HEK293 (cell line): ENCODE measurements around the gene FTL.

Experiments
- CTCF ChIA-PET: fragments of 350-600 bp; formaldehyde crosslinking; extraction: SDS; loops from one replicate; lab custom pipeline; 2021; ENCODE audit warnings: antibody characterized with exemption; lab: Yijun Ruan, JAX
- POLR2A ChIA-PET: fragments of 300-600 bp; formaldehyde crosslinking; extraction: SDS; loops from one replicate; lab custom pipeline; 2020; ENCODE audit warnings: antibody characterized with exemption, inconsistent platforms; lab: Yijun Ruan, JAX
- H3K27ac ChIP-seq: fragments of 200-500 bp; sonication (Bioruptor generic); 2 replicates; pipeline ENCODE4 v1.5.1; 2014; ENCODE audit warnings: low read depth, low read length, control low read depth, inconsistent platforms; ENCODE audit errors: extremely low read depth
- H3K36me3 ChIP-seq, 2 experiments: fragments of 200-500 bp in 1 of 2; sonication (Bioruptor generic) in 1 of 2; 1 replicate in 1 of 2; 2 replicates in 1 of 2; pipeline ENCODE4 v1.5.1; 2014 to 2017; ENCODE audit warnings: inconsistent platforms in 2 of 2, low read length in 2 of 2; ENCODE audit not compliant: control insufficient read depth in 2 of 2, insufficient read depth in 1 of 2
- H3K4me1 ChIP-seq: fragments of 200-500 bp; sonication (Bioruptor generic); 2 replicates; pipeline ENCODE4 v1.5.1; 2014; ENCODE audit warnings: mild to moderate bottlenecking, low read length, inconsistent platforms; ENCODE audit not compliant: control insufficient read depth, insufficient read depth
- H3K4me3 ChIP-seq: 2 replicates; pipeline ENCODE4 v1.5.1; 2011; ENCODE audit warnings: low read depth, mild to moderate bottlenecking, control low read depth, low read length, moderate library complexity
- H3K9me3 ChIP-seq: fragments of 200-500 bp; sonication (Bioruptor generic); 2 replicates; pipeline ENCODE4 v1.5.1; 2014; ENCODE audit warnings: low read depth, low read length, inconsistent platforms; ENCODE audit not compliant: control insufficient read depth, insufficient read depth
- EGR2 ChIP-seq: fragments of 450-650 bp; formaldehyde crosslinking; IDR thresholded peaks from 2 replicates; pipeline ENCODE4 v1.5.1; 2016; ENCODE audit warnings: low read depth, missing biosample characterization, missing genetic modification characterization
- HOXD13 ChIP-seq: sonication (generic); formaldehyde crosslinking; IDR thresholded peaks from 2 replicates; pipeline ENCODE4 v1.8.0; 2022; ENCODE audit warnings: missing genetic modification reagents, borderline replicate concordance
- MEIS1 ChIP-seq: sonication (generic); formaldehyde crosslinking; IDR thresholded peaks from 2 replicates; pipeline ENCODE4 v1.8.1; 2022; ENCODE audit warnings: missing genetic modification reagents, mild to moderate bottlenecking, borderline replicate concordance
- OSR2 ChIP-seq: fragments of 450-650 bp; formaldehyde crosslinking; IDR thresholded peaks from 2 replicates; pipeline ENCODE4 v1.5.1; 2016; ENCODE audit warnings: missing biosample characterization, missing genetic modification characterization
- YY1 ChIP-seq: fragments of 450-650 bp; formaldehyde crosslinking; IDR thresholded peaks from 2 replicates; pipeline ENCODE4 v1.5.1; 2018; ENCODE audit warnings: missing biosample characterization, missing genetic modification characterization
- ZBTB20 ChIP-seq: fragments of 450-650 bp; formaldehyde crosslinking; IDR thresholded peaks from 2 replicates; pipeline ENCODE4 v1.5.1; 2016; ENCODE audit warnings: missing biosample characterization, missing genetic modification characterization
- ZBTB48 ChIP-seq: fragments of 450-650 bp; formaldehyde crosslinking; IDR thresholded peaks from 2 replicates; pipeline ENCODE4 v1.5.1; 2016; ENCODE audit warnings: missing biosample characterization, missing genetic modification characterization
- ZNF473 ChIP-seq: fragments of 450-650 bp; formaldehyde crosslinking; IDR thresholded peaks from 2 replicates; pipeline ENCODE4 v1.5.1; 2017; ENCODE audit warnings: missing biosample characterization, missing genetic modification characterization
- ZNF529 ChIP-seq: fragments of 450-650 bp; formaldehyde crosslinking; IDR thresholded peaks from 2 replicates; pipeline ENCODE4 v1.5.1; 2017; ENCODE audit warnings: missing genetic modification characterization, missing biosample characterization; ENCODE audit not compliant: insufficient replicate concordance
- ZNF560 ChIP-seq: fragments of 450-650 bp; formaldehyde crosslinking; IDR thresholded peaks from 2 replicates; pipeline ENCODE4 v1.5.1; 2017; ENCODE audit warnings: missing biosample characterization, missing genetic modification characterization, borderline replicate concordance
- ZNF596 ChIP-seq: fragments of 450-650 bp; IDR thresholded peaks from 2 replicates; pipeline ENCODE4 v1.5.0; 2018; ENCODE audit warnings: missing biosample characterization, mild to moderate bottlenecking, missing genetic modification characterization, moderate library complexity
- ZNF610 ChIP-seq: fragments of 450-650 bp; formaldehyde crosslinking; IDR thresholded peaks from 2 replicates; pipeline ENCODE4 v1.5.1; 2016; ENCODE audit warnings: missing biosample characterization, missing genetic modification characterization, borderline replicate concordance
- ZNF623 ChIP-seq: fragments of 450-650 bp; formaldehyde crosslinking; IDR thresholded peaks from 2 replicates; pipeline ENCODE4 v1.5.1; 2016; ENCODE audit warnings: missing biosample characterization, missing genetic modification characterization
- TF ChIP-seq, protein P1 (sequence below): fragments of 450-650 bp; formaldehyde crosslinking; IDR thresholded peaks from 2 replicates; pipeline ENCODE4 v1.5.1; 2016; ENCODE audit warnings: missing biosample characterization, missing genetic modification characterization
- TF ChIP-seq, protein P2 (sequence below): fragments of 450-650 bp; formaldehyde crosslinking; IDR thresholded peaks from 2 replicates; pipeline ENCODE4 v1.5.1; 2016; ENCODE audit warnings: missing biosample characterization, missing genetic modification characterization
- TF ChIP-seq, protein P3 (sequence below): sonication (generic); formaldehyde crosslinking; IDR thresholded peaks from 2 replicates; pipeline ENCODE4 v1.8.1; 2022; ENCODE audit warnings: mild to moderate bottlenecking, moderate library complexity, missing genetic modification reagents
- TF ChIP-seq, protein P4 (sequence below): fragments of 450-650 bp; formaldehyde crosslinking; IDR thresholded peaks from 2 replicates; pipeline ENCODE4 v1.5.1; 2016; ENCODE audit warnings: missing biosample characterization, missing genetic modification characterization
- TF ChIP-seq, protein P5 (sequence below): fragments of 450-650 bp; formaldehyde crosslinking; IDR thresholded peaks from 2 replicates; pipeline ENCODE4 v1.5.1; 2017; ENCODE audit warnings: missing biosample characterization, missing genetic modification characterization

FTL gene

DNA sequence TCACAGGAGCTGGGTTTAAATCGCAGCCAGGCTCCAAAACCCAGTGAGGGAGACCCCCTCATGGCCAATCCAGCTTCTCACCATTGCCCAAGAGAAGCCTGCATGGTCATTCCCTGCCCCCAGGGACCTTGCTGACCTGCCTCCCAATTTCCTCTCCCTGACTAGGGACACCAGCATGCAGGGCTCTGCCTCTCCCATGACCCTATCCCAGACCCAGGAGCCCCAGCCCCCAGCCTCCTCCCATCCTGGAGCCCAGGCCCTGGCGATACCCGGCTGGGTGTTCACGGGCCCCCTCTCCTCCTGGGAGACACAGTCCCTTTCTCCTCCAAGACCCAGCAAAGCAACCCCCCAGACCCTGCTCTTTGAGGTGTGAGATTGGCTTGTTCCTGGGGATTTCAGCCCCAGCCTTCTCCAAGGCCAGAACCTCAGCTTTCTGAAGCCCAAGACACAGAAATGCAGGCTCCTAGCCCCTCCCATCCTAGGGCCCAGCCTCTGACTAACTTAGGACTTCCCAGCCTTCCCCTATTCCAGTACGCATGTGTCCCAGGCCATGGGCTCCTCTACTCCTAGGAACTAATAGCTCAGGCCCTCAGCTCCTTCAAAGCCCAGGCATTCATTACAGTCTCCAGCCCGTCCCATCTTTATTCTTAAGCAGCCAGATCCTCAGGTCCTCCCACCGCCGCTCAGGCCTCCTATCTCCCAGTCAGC lies 26.9 kb downstream of the FTL start:
- H3K27ac ChIP-seq = peak overlapping the region; percentile 81; the same call in 1 of the 2 replicates
- H3K9me3 ChIP-seq = no peaks in the 10 kb centered on the region
- ChIA-PET POLR2A (interaction anchor here (2.2 to 2.8 kb wide), 4 partner anchors 12 to 119 kb away, joined by 7 to 33 read pairs (median 23); partner anchors contain the start of gene PPP1R15A), CTCF (interaction anchor here (0.6 to 2.9 kb wide), 13 partner anchors 8 to 233 kb away, joined by 3 to 79 read pairs (median 7); partner anchors contain the start of gene CGB7)
- H3K36me3 ChIP-seq = peaks cover 18 to 38% of the 10 kb centered on the region in 2 experiments; a peak in 2 of 3 replicates
- peaks cover 12% of the 10 kb centered on the region; the same call in 1 of the 2 replicates for H3K4me1 ChIP-seq
- TF ChIP-seq HOXD13 (CRISPR knock-in tag) = no peak
- TF ChIP-seq, protein P1, sequence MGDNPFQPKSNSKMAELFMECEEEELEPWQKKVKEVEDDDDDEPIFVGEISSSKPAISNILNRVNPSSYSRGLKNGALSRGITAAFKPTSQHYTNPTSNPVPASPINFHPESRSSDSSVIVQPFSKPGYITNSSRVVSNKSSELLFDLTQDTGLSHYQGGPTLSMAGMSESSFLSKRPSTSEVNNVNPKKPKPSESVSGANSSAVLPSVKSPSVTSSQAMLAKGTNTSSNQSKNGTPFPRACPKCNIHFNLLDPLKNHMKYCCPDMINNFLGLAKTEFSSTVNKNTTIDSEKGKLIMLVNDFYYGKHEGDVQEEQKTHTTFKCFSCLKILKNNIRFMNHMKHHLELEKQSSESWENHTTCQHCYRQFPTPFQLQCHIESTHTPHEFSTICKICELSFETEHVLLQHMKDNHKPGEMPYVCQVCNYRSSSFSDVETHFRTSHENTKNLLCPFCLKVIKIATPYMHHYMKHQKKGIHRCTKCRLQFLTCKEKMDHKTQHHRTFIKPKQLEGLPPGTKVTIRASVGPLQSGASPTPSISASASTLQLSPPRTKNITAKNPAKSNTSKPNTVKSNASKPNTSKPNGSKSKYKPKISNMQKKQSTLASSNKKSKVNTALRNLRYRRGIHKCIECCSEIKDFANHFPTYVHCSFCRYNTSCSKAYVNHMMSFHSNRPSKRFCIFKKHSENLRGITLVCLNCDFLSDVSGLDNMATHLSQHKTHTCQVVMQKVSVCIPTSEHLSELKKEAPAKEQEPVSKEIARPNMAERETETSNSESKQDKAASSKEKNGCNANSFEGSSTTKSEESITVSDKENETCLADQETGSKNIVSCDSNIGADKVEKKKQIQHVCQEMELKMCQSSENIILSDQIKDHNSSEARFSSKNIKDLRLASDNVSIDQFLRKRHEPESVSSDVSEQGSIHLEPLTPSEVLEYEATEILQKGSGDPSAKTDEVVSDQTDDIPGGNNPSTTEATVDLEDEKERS (tag by site-specific recombination) = no peak
- TF ChIP-seq ZNF473 (tag by site-specific recombination) = no peak
- TF ChIP-seq MEIS1 (CRISPR knock-in tag) = no peak
- TF ChIP-seq OSR2 = no peak
- TF ChIP-seq, protein P2, sequence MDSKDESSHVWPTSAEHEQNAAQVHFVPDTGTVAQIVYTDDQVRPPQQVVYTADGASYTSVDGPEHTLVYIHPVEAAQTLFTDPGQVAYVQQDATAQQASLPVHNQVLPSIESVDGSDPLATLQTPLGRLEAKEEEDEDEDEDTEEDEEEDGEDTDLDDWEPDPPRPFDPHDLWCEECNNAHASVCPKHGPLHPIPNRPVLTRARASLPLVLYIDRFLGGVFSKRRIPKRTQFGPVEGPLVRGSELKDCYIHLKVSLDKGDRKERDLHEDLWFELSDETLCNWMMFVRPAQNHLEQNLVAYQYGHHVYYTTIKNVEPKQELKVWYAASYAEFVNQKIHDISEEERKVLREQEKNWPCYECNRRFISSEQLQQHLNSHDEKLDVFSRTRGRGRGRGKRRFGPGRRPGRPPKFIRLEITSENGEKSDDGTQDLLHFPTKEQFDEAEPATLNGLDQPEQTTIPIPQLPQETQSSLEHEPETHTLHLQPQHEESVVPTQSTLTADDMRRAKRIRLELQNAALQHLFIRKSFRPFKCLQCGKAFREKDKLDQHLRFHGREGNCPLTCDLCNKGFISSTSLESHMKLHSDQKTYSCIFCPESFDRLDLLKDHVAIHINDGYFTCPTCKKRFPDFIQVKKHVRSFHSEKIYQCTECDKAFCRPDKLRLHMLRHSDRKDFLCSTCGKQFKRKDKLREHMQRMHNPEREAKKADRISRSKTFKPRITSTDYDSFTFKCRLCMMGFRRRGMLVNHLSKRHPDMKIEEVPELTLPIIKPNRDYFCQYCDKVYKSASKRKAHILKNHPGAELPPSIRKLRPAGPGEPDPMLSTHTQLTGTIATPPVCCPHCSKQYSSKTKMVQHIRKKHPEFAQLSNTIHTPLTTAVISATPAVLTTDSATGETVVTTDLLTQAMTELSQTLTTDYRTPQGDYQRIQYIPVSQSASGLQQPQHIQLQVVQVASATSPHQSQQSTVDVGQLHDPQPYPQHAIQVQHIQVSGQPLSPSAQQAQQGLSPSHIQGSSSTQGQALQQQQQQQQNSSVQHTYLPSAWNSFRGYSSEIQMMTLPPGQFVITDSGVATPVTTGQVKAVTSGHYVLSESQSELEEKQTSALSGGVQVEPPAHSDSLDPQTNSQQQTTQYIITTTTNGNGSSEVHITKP (tag by site-specific recombination) = peak; percentile 65
- TF ChIP-seq ZNF560 (tag by site-specific recombination) = no peak
- TF ChIP-seq, all 188 proteins: peak for 1
- H3K4me3 ChIP-seq = peak overlapping the region; percentile 54

DNA sequence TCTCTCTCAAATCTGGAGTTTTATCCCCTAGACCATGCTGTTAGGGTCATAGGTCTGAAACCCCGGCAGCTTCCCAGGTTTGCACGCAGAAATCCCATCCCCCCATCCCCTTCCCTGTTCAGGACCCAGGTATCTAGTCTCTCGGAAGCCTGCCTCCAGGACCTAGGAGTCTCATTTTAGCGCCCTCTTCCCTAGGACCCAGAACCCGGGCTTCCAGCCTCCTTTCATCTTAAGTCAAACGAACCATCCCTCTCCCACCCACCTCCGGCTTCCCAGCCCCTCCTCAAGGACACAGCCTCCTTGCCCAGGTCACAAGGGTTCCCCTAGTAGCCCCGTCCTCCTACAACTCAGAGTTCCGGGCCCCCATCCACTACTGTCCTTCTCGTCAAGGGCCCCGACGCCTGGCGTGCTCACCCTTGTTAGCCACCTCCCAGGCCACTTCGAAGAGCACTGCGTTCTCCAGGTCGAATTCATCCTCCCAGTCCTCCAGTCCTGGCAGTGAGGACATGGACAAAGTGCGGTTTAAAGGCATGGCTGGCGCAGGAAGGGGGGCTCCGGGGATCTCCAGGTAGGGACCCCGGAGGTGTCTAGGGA lies 27.6 kb downstream of the FTL start:
- Histone ChIP-seq H3K9me3 (no peaks in the 10 kb centered on the region), H3K27ac (peak overlapping the region; percentile 81), H3K36me3 (peaks cover 18 to 34% of the 10 kb centered on the region in 2 experiments; a peak in 2 of 3 replicates), H3K4me1 (peaks cover 12% of the 10 kb centered on the region; the same call in 1 of the 2 replicates), H3K4me3 (peak overlapping the region; percentile 54)
- ChIA-PET CTCF (interaction anchor here (0.6 to 2.9 kb wide), 39 partner anchors 9 to 366 kb away, joined by 3 to 79 read pairs (median 5); partner anchors contain the start of genes CGB2, CGB7 and NUCB1), POLR2A (interaction anchor here (0.9 to 2.8 kb wide), 26 partner anchors 9 to 459 kb away, joined by 3 to 33 read pairs (median 7); partner anchors contain the start of genes DHDH, LHB, LIN7B and NTF4)
- TF ChIP-seq ZBTB20 (tag by site-specific recombination) (peak; percentile 99), ZBTB48 (tag by site-specific recombination) (no peak), ZNF529 (tag by site-specific recombination) (no peak), EGR2 (tag by site-specific recombination) (no peak), YY1 (tag by site-specific recombination) (no peak), ZNF610 (no peak), ZNF596 (tag by site-specific recombination) (no peak), ZNF623 (tag by site-specific recombination) (no peak), ZNF473 (tag by site-specific recombination) (no peak), MEIS1 (CRISPR knock-in tag) (no peak)
- TF ChIP-seq, protein P3, sequence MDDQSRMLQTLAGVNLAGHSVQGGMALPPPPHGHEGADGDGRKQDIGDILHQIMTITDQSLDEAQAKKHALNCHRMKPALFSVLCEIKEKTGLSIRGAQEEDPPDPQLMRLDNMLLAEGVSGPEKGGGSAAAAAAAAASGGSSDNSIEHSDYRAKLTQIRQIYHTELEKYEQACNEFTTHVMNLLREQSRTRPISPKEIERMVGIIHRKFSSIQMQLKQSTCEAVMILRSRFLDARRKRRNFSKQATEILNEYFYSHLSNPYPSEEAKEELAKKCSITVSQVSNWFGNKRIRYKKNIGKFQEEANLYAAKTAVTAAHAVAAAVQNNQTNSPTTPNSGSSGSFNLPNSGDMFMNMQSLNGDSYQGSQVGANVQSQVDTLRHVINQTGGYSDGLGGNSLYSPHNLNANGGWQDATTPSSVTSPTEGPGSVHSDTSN (CRISPR knock-in tag) = no peak
- TF ChIP-seq, protein P4, sequence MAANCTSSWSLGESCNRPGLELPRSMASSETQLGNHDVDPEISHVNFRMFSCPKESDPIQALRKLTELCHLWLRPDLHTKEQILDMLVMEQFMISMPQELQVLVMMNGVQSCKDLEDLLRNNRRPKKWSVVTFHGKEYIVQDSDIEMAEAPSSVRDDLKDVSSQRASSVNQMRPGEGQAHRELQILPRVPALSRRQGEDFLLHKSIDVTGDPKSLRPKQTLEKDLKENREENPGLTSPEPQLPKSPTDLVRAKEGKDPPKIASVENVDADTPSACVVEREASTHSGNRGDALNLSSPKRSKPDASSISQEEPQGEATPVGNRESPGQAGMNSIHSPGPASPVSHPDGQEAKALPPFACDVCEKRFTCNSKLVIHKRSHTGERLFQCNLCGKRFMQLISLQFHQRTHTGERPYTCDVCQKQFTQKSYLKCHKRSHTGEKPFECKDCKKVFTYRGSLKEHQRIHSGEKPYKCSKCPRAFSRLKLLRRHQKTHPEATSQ (tag by site-specific recombination) = no peak
- TF ChIP-seq, protein P5, sequence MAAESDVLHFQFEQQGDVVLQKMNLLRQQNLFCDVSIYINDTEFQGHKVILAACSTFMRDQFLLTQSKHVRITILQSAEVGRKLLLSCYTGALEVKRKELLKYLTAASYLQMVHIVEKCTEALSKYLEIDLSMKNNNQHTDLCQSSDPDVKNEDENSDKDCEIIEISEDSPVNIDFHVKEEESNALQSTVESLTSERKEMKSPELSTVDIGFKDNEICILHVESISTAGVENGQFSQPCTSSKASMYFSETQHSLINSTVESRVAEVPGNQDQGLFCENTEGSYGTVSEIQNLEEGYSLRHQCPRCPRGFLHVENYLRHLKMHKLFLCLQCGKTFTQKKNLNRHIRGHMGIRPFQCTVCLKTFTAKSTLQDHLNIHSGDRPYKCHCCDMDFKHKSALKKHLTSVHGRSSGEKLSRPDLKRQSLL = no peak
